NB4 (cell line): ENCODE measurements around the gene MYLIP.

Experiments
- DNase-seq: peaks from one replicate; pipeline ENCODE4 v3.0.0; 2010; ENCODE audit warnings: low read depth
- H3K4me3 ChIP-seq: one replicate; pipeline ENCODE4 v1.5.1; 2011; ENCODE audit warnings: mild to moderate bottlenecking, low read depth, low read length, moderate library complexity
- CTCF ChIP-seq: IDR thresholded peaks from one replicate; pipeline ENCODE4 v1.5.1; 2012; ENCODE audit warnings: low read depth, low read length
- MAX ChIP-seq: IDR thresholded peaks from 2 replicates; pipeline ENCODE4 v1.6.1; 2011; ENCODE audit warnings: low read depth, low read length
- MYC ChIP-seq: IDR thresholded peaks from 2 replicates; pipeline ENCODE4 v1.6.1; 2011; ENCODE audit warnings: low read depth, low read length
- POLR2A ChIP-seq: IDR thresholded peaks from 2 replicates; pipeline ENCODE4 v1.6.1; 2011; ENCODE audit warnings: mild to moderate bottlenecking; ENCODE audit not compliant: insufficient read length; ENCODE audit errors: extremely low read depth

MYLIP gene

GRCh38 chr6:16124198-16125180 is 4.4 kb upstream of the MYLIP start:
- no peak for DNase-seq
- no peak overlapping the region for H3K4me3 ChIP-seq
- TF ChIP-seq POLR2A (no peak), CTCF (no peak), MAX (no peak), MYC (no peak)

- no peak for DNase-seq
- no peak overlapping the region for H3K4me3 ChIP-seq
- TF ChIP-seq POLR2A (no peak), MYC (no peak), CTCF (no peak), MAX (no peak)
Observed at GRCh38 chr6:16126056-16126455, 2.8 kb upstream of the MYLIP start.

- H3K4me3 ChIP-seq, result no peak overlapping the region
- TF ChIP-seq POLR2A (no peak), MYC (no peak), CTCF (no peak), MAX (no peak)
- no peak for DNase-seq
Observed at GRCh38 chr6:16126861-16127260, 2.0 kb upstream of the MYLIP start.

GRCh38 chr6:16127471-16127870 is 1.4 kb upstream of the MYLIP start:
- H3K4me3 ChIP-seq, result no peak overlapping the region
- no peak for TF ChIP-seq CTCF
- TF ChIP-seq POLR2A, result no peak
- TF ChIP-seq MAX, result no peak
- TF ChIP-seq MYC, result no peak
- DNase-seq, result no peak

- peak overlapping the region; percentile 96 for H3K4me3 ChIP-seq
- TF ChIP-seq POLR2A (no peak), MYC (no peak)
- peak; percentile 52 for DNase-seq
Observed at GRCh38 chr6:16129623-16130401, 926 bp downstream of the MYLIP start.

GRCh38 chr6:16130437-16130891 is 1.6 kb downstream of the MYLIP start:
- peak overlapping the region; percentile 96 for H3K4me3 ChIP-seq
- TF ChIP-seq MYC (no peak), CTCF (no peak), POLR2A (no peak), MAX (no peak)
- no peak for DNase-seq
